GM10248 (cell line): ENCODE results near the gene GPSM3.

Experiments used
- CTCF ChIA-PET: fragments of 300-600 bp; sonication (Branson Sonifier 250); formaldehyde crosslinking; extraction: SDS; loops from one replicate; lab custom pipeline; 2021; ENCODE audit warnings: antibody characterized with exemption; lab: Yijun Ruan, JAX
- POLR2A ChIA-PET: fragments of 350-650 bp; sonication (Branson Sonifier 250); formaldehyde crosslinking; extraction: SDS; loops from one replicate; lab custom pipeline; 2020; ENCODE audit warnings: antibody characterized with exemption; lab: Yijun Ruan, JAX
- DNase-seq: peaks from one replicate; pipeline ENCODE4 v3.0.0; 2012; ENCODE audit errors: extremely low spot score
- CTCF ChIP-seq: IDR thresholded peaks from 2 replicates; pipeline ENCODE4 v1.5.1; 2012; ENCODE audit warnings: mild to moderate bottlenecking, low read depth; ENCODE audit errors: extremely low read depth, missing control alignments, control extremely low read depth

GPSM3 gene

GRCh38 chr6:32183030-32183429, 9.4 kb downstream of the GPSM3 start:
- ChIA-PET POLR2A (interaction anchor here (2.1 kb wide), 1 partner anchor 10 kb away, joined by 9 read pairs; the partner anchor contains the start of gene GPSM3), CTCF (interaction anchor here (1.3 kb wide), 1 partner anchor 13 kb away, joined by 3 read pairs; no protein-coding TSS in a partner anchor)
- no peak for TF ChIP-seq CTCF
- DNase-seq = no peak

GRCh38 chr6:32182555-32182981, 9.9 kb downstream of the GPSM3 start:
- TF ChIP-seq CTCF = no peak
- DNase-seq = no peak
- POLR2A ChIA-PET = interaction anchor here (2.1 kb wide), 1 partner anchor 10 kb away, joined by 9 read pairs; the partner anchor contains the start of gene GPSM3
- CTCF ChIA-PET = interaction anchor here (1.3 kb wide), 1 partner anchor 13 kb away, joined by 3 read pairs; no protein-coding TSS in a partner anchor

- ChIA-PET POLR2A (interaction anchor here (0.6 to 2.1 kb wide), 4 partner anchors 11 to 628 kb away, joined by 3 to 9 read pairs (median 8); partner anchors contain the start of gene GPSM3), CTCF (interaction anchor here (1.3 to 1.4 kb wide), 2 partner anchors 14 kb away, joined by 3 read pairs; no protein-coding TSS in a partner anchor)
- no peak for DNase-seq
- TF ChIP-seq CTCF = no peak
Measured at GRCh38 chr6:32181915-32182529, 10.4 kb downstream of the GPSM3 start.

GRCh38 chr6:32181148-32181702, 11.2 kb downstream of the GPSM3 start:
- ChIA-PET CTCF (interaction anchor here (1.4 kb wide), 1 partner anchor 14 kb away, joined by 3 read pairs; no protein-coding TSS in a partner anchor), POLR2A (interaction anchor here (2.1 kb wide), 1 partner anchor 11 kb away, joined by 9 read pairs; the partner anchor contains the start of gene GPSM3)
- no peak for TF ChIP-seq CTCF
- no peak for DNase-seq

- ChIA-PET POLR2A (no interaction called here), CTCF (interaction anchor here (1.7 to 1.8 kb wide), 2 partner anchors 10 to 15 kb away, joined by 3 to 9 read pairs; partner anchors contain the start of gene PBX2)
- no peak for TF ChIP-seq CTCF
- no peak for DNase-seq
Measured at GRCh38 chr6:32179766-32180405, 12.6 kb downstream of the GPSM3 start.
